ENCODE results near the gene FBN3. TPM values are rescaled to one million over a fixed set of nuclear protein-coding genes. Genes with fewer than 3 reads are reported as not detected.

FBN3 gene
- total RNA-seq, 4 donors from 2014 or later: 0.06 to 32.8 TPM; not detected in 2

GRCh38 chr19:8021374-8021773 is 128.0 kb downstream of the FBN3 start:
- H3K9me3 ChIP-seq: no peaks in the 10 kb centered on the region
- no peaks in the 10 kb centered on the region for H3K4me1 ChIP-seq
- intact Hi-C loops (cut with DNase I; ENCODE audit: low total_unique reads): no loop called here
- H3K27me3 ChIP-seq: no peaks in the 10 kb centered on the region
- no peak for DNase-seq
- no peaks in the 10 kb centered on the region for H3K36me3 ChIP-seq
- H3K4me3 ChIP-seq: no peak overlapping the region
- H3K27ac ChIP-seq: no peak overlapping the region
- TF ChIP-seq CTCF (IDR thresholded peaks at IDR 0.05): no peak
- TF ChIP-seq POLR2A (IDR thresholded peaks at IDR 0.05): no peak

GRCh38 chr19:8020681-8021080 is 128.7 kb downstream of the FBN3 start:
- Histone ChIP-seq H3K36me3 (no peaks in the 10 kb centered on the region), H3K27me3 (no peaks in the 10 kb centered on the region), H3K4me3 (no peak overlapping the region), H3K27ac (no peak overlapping the region), H3K4me1 (no peaks in the 10 kb centered on the region), H3K9me3 (no peaks in the 10 kb centered on the region)
- TF ChIP-seq POLR2A (IDR thresholded peaks at IDR 0.05): no peak
- no peak for TF ChIP-seq CTCF (IDR thresholded peaks at IDR 0.05)
- DNase-seq: no peak
- intact Hi-C loops (cut with DNase I; ENCODE audit: low total_unique reads): no loop called here

- Histone ChIP-seq H3K9me3 (no peaks in the 10 kb centered on the region), H3K4me1 (no peaks in the 10 kb centered on the region), H3K27ac (no peak overlapping the region), H3K27me3 (no peaks in the 10 kb centered on the region), H3K36me3 (no peaks in the 10 kb centered on the region), H3K4me3 (no peak overlapping the region)
- intact Hi-C loops (cut with DNase I; ENCODE audit: low total_unique reads): no loop called here
- DNase-seq: no peak
- TF ChIP-seq CTCF (IDR thresholded peaks at IDR 0.05) (no peak), POLR2A (IDR thresholded peaks at IDR 0.05) (no peak)
Observed at GRCh38 chr19:8017808-8018207, 131.6 kb downstream of the FBN3 start.

Other genes starting within 250 kb of the FBN3 start
- gene MAP2K7, start 245.7 kb downstream of the FBN3 start, total RNA-seq: 10 to 100 TPM in 2 of 4 donors, 1 to 10 TPM in 1, under 1 TPM in 1; 0.59 to 40.2 (median 9.4) TPM
- 1 to 10 TPM in 1 of 4 donors, not detected in 3; 5.2 TPM for gene TGFBR3L, start 234.8 kb downstream of the FBN3 start, total RNA-seq
- 10 to 100 TPM; 11.8 to 66.8 (median 19.0) TPM for gene SNAPC2, start 229.3 kb downstream of the FBN3 start, total RNA-seq
- 10 to 100 TPM in 2 of 4 donors, 1 to 10 TPM in 1, not detected in 1; 7.2 to 47.1 (median 14.9) TPM for gene CTXN1, start 223.5 kb downstream of the FBN3 start, total RNA-seq
- gene TIMM44, start 205.9 kb downstream of the FBN3 start, total RNA-seq: 100 to 1,000 TPM in 1 of 4 donors, 10 to 100 TPM in 3; 41.1 to 117 (median 62.9) TPM
- gene ELAVL1, start 144.0 kb downstream of the FBN3 start, total RNA-seq: 10 to 100 TPM; 14.1 to 71.7 (median 39.3) TPM
- gene CCL25, start 96.8 kb downstream of the FBN3 start, total RNA-seq: not detected
- 10 to 100 TPM; 37.1 to 60.8 (median 38.7) TPM for gene CERS4, start 59.8 kb upstream of the FBN3 start, total RNA-seq
- 10 to 100 TPM; 15.0 to 72.0 (median 26.2) TPM for gene CD320, start 158.8 kb upstream of the FBN3 start, total RNA-seq
- gene NDUFA7, start 171.8 kb upstream of the FBN3 start, total RNA-seq: 10 to 100 TPM in 1 of 4 donors, 1 to 10 TPM in 2, not detected in 1; 6.9 to 25.9 (median 8.8) TPM
- 1,000 to 10,000 TPM in 1 of 4 donors, 100 to 1,000 TPM in 2, 10 to 100 TPM in 1; 44.1 to 1,410 (median 360) TPM for gene RPS28, start 171.9 kb upstream of the FBN3 start, total RNA-seq
- gene KANK3, start 193.7 kb upstream of the FBN3 start, total RNA-seq: 10 to 100 TPM in 3 of 4 donors, 1 to 10 TPM in 1; 4.1 to 36.6 (median 24.8) TPM
- gene ANGPTL4, start 214.6 kb upstream of the FBN3 start, total RNA-seq: 10 to 100 TPM in 3 of 4 donors, under 1 TPM in 1; 0.76 to 21.2 (median 13.5) TPM
- 10 to 100 TPM; 17.4 to 95.8 (median 60.1) TPM for gene RAB11B, start 240.8 kb upstream of the FBN3 start, total RNA-seq